Measurements from ENCODE around the gene NEU4.

NEU4 gene

DNA sequence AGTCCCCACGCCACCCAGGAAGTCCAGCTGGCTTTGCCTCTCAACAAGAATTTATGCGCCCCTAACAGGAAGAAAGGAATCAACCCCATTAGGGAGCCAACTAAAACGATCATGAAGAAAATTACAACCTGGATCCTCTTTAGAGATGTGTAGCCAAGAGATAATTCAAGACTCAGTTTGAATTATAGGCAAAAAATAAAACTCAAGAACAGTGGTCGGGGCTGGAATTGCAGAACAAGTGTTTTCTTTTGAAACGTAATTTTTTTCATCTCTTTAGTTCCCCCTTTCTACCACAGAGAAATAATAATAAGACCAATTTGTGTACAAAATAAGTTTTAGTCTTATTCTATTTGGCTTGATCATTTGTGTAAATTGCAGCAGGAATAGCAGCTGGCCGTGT is 27.3 kb downstream of the NEU4 start:
- DNase-seq = no peak

DNA sequence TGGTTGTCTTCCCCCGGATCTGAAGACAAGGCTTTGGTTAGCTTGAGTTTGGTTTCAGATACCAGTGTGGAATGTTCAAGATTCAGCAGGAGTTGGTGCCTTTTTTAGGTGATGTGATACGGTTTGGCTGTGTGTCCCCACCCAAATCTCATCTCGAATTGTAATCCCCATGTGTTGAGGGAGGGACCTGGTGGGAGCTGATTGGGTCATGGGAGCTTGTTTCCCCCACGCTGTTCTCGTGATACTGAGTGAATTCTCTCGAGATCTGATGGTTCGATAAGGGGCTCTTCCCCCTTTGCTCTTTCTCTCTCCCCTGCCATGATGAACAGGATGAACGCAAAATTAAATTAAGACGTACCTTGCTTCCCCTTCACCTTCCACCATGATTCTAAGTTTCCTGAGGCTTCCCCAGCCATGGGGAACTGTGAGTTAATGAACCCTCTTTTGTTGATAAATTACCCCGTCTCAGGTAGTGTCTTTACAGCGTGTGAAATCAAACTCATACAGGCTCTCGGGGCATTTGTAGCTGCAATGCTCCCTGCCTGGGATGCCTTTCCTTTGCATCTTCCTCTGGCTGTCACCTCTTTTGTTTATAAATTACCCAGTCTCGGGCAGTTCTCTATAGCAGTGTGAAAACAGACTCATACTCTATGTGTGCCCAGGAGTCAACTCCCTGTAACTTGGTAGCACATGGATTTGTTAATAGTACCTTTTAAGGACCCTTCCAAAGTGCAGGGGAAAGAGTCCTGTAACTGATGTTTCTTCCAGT is 28.4 kb downstream of the NEU4 start:
- no peak for DNase-seq

DNA sequence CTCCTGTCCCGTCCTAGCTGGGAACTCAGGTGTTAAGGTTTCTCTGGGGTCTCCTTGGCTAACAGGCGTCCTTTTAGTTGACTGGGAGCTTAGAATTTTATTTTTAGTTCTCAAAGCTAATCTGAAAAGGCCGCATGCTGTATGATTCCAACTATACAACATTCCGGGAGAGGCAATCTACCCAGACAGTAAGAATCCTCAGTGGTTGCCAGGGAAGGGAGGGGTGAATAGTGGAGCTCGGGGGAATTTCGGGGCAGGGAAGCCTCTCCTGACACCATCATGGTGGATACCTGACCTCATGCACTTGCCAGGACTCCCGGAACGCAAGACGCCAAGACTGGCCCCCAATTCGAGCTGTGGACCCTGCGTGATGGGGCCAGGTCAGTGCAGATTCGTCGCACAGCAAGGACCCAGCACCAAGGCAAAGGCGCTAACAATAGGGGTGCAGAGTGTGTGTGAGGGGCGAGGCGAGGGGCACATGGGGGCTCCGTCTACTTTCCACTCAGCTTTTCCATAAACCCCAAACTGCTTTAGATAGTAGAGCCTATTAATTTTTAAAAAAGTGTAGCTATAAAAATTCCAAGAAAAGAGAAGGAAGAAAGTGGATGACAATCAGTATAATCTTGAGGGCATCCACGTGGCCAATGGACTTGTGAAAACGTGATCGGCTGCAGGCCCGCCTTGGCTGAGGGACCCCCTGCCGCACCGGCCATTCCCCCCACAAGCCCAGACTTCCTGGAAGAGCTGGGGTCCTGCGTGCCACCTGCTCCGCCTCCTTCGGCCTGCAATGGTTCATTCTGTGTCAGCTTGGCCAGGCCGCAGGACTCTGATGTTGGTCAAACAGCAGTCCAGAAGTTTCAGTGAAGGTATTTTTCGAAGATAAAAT is 32.4 kb downstream of the NEU4 start:
- DNase-seq = no peak

DNA sequence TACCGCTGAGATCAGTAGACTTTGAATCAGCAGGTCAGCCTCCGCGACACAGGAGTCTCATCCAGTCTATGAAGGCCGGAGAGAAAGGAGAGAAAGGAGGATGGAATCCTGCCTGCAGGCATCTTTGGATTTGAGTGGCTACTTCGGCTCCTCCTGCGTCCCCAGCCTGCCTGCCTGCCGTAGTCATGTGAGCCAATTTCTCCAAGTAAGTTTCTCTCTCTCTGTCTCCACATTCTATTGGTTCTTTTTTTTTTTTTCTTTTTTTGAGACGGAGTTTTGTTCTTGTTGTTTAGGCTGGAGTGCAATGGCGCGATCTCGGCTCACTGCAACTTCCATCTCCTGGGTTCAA is 33.0 kb downstream of the NEU4 start:
- DNase-seq = no peak

DNA sequence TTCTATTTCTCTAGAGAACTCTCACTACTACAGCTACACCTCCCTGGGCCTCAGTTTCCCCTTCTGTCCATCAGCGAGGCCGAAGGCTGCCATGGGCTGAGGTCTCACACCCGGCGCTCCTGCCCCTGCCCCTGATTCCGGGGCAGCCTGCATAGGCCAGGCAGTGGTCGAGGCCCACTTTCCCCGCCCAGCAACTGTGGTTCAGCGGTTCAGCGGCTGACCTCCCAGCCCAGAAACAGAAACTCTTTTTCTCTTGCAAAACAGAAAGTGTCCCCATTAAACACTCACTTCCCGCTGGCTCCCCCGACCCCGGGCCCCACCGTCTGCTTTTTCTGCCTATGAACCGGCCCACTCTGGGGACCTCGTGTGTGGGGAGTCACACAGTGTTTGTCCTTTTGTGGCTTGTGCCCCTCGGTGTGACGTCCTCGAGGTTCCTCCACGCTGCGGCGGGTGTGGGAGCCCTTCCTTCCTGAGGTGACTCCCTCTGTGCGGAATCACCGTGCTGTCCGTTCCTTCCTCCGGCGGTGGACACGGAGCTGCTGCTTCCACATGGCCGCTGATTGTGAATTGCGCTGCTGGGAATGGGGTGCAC is 33.7 kb downstream of the NEU4 start:
- DNase-seq = peak; percentile 28

DNA sequence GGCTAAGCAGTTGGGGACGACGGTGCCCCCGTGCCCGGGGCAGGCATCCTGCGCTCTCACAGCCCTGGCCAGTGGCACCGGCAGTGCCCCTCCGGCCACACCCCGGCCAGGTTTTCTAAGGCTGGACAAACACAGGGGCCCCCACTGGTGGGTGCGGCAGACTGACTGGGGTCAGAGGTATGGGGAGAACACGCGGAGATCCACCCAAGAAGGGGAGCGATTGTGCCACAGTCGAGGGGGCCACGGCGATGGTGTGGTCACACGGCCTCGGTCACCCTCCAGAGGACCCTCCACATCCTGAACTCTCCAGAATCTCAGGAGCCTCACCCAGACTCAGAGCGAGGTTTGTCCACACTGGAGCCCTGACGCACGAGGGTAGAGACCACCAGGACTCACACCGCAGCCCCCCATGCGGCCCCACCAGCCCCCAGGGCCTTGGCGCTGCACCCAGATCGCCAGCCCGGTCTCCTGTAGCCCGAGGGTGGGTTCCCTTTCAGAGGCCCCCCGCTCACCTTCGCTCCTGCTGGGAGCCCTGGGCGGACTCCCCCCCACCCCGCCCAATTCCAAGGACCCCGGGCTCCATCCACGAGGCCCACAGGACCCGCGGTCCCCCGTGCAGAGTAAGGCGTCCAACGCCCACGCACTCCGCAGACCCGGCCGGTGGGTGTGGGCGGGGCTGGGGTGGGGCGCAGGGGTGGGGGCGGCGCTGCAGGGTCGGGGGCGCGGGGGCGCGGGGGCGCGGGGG is 34.5 kb downstream of the NEU4 start:
- DNase-seq = no peak

DNA sequence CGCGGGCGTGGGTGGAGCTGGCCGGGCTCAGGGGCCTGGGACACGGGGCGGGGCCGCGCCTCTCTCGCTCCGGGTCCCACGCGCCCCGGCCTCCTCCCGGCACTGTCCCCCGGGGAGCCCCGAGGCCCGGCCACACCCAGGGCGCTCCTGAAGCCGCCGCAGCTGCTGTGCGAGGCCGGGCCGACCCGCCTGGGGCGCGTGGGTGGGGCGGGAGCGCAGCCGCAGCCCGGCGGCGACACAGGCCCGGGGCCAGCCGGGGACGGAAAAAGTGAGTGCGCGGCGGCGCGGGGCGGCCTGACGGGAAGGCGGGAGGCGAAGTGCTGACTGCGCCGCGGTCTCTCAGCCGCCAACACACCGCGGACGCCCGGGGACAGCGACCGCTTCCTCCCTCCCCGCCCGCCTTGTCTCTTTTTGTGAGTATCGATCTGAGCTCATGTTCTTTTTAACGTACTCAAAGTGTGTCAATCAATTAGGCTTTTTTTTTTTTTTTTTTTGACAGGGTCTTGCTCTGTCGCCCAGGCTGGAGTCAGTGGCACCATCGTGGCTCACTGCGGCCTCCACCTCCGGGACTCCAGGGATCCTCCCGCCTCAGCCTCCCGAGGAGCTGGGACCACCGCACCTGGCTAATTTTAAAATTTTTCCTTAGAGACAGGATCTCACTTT is 35.2 kb downstream of the NEU4 start:
- peak; percentile 59 for DNase-seq

DNA sequence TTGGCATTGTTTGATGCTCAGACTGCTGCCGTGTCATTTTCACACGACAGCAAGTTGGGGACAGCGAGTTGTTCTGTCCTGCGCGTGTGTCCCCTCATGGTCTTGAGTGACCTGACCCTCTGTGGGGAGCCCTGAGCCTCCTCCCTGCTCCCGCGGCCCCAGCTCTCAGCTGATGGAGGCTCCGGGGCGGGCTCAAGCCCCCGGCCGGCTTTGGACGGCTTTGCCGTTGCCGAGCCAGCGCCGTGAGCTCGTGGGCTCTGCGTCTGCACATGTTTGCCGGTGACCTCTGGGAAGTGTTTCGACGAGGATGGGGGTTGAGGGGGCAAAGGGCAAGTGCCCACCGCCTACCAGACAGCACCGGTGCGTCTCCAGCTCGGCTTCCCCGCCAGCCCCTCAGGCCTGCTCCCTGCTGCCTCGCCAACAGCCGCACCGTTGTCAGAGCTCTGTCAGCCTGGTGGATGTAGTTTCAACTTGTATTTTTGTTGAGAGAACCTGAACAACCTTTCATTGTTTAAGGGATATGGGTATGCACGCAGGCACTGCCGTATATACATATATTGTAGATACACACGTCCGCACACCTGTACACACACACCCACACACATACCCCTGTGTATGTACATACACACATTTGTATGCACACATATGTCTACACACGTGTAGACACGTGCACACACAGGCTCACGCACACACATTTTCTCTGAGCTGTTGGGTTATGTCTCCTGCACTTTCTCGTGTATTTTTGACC is 36.0 kb downstream of the NEU4 start:
- no peak for DNase-seq

DNA sequence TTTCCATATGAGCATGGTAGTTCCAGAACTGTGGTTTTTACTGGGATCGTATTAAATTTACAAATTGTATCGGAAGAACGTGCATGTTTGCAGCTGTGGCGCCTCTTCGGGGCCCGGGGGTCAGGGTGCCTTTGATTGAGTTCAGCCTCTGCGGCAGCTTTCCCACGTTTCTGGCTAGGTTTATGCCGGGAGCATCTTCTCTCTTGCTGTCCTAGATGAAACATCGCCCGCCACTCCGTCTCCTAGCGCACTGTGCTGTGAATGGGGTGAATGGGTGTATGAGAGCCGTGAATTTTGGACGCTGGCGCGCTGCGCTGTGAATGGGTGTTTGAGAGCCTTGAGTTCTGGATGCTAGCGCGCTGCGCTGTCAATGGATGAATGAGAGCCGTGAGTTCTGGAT is 37.4 kb downstream of the NEU4 start:
- DNase-seq = no peak

DNA sequence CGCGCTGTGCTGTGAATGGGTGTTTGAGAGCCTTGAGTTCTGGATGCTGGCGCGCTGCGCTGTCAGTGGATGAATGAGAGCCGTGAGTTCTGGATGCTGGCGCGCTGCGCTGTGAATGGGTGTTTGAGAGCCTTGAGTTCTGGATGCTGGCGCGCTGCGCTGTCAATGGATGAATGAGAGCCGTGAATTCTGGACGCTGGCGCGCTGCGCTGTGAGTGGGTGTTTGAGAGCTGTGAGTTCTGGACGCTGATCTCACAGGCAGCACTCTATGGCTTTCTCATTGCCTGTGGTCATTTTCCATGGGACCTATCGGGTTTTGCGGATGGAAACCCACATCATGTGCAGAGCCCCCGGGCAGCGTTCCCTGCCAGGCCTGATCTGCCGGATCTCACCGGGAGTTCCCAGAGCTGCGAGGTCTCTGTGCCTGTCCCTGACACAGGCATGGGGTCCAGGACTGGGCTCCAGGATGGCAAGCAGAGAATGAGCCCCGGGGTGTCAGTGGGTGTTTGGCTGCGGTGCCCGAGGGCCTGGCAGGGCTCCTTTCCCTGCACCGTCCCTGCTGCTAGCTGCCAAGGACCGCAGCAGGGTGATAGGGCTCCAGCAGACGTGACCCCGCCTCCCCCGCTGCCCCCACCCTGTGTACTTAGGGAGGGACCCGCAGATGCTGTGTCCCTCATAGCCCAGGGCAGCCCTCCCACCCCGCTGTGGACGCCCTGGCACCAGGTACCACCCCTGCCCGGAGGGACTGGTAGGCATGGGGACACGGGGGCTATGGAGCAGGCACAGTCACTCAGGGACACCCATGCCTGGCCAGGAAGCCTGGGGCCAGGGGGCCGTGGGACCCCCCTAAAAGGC is 40.0 kb downstream of the NEU4 start:
- no peak for DNase-seq

DNA sequence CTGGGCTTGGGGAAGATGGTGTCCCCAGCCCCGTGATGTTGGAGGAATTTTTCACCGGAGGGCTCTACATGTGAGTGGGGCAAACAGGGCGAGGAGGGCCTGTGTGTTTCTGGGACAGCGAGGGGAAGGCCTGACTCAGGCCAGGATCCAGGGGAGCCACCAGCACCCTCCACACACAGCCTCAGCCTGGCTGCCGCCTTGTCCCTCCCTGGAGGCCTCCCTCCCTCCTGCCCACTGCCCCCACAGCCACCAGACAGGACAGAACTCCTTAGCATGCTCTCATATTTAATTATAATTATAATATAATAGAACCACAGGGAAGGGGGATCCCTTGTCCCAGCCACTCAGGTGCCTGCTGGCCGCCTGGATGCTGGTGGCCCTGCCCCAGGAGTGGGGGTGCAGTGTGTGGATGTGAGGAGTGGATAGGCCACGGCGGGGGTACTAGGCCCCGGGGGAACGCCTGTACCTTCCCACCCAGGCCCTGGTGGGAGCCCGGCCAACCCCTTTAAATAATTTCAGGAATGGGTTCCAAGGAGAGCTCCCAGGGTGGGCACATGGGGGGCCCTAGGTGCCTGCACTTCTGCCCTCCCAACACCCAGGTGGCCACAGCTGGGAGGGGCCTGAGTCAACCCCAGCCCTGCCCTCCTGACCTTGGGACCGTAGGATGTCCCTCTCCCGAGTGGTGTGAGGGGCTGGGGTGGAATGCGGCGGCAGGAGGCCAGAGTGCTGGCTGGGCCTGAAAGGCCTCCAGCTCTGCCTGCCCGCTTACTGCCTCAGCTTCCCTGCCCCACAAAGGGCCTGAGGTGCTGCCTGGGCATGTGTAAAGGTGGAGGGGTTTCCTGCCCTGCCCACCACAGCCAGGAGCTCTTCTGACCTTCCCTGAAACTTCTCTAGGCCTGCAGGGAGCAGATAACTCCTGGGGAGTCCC is 40.9 kb downstream of the NEU4 start:
- DNase-seq = no peak

DNA sequence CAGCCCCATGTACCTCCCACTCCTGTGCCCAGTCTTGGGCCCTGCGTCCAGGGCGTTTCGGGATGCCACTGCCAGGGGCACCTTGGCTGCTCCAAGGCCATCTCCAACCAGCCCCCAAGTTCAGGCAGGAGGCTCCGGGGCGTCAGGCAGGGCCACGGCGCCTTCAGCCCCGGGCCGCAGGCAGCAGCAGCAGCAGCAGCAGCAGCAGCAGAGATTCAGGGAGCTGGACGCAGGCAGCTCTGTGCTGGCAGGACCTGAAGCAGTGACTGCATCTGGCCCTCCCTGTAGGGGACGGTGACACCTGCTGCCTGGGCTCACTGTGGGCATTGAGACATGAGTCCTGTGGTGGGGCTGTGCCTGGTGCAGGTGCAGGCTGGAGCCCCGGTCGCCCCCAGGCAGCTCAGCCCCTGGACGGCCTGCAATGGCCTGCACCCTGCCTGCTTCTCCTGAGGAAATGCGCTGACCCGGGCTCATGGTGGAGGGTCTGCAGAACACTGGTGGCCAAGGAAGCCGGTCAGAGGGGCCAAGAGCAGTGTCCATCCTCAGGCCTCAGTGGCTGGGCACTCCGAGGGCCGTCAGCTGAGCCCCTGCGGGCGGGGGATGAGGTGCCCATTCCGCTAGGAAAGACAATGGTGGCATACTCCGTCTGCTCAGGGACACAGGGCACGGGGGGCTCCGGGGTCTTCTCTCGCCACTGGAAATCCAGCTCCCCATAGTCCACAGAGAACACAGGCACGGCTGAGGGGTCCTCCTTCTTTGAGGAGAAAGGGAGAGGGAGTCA is 41.7 kb downstream of the NEU4 start:
- DNase-seq = no peak

DNA sequence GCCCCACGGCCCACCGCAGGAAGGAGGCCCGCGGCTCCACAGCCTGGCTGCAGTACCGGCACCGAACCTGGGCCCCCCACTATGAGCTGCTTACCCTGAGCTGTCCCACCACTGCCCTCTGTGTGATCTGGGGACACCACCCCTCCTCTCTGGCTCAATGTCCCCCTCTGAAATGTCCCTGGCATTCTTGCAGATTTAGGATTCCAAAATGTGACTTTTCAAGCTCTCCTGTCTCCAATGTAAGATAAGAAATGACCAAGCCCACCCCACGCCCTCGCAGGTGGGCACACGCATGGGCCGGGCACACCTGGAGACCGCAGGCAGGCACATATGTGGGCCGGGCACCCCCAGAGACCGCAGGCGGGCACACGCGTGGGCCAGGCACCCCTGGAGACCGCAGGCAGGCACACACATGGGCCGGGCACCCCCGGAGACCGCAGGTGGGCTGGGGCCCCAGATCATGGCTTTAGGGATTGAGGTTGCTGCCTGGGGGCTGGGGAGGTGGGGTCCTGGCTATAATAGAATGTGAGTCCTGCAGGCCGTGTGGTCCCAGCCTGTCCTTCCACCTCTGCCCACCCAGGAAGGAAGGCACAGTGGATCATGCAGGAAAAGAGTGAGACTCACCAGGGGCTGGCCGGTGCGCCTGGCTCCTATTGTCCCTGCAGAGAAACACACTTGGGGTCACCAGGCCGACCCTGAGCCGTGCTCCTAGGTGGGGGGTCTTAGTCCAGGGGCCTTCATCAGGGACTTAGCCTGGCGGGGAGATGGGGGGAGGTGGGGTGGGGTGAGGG is 42.5 kb downstream of the NEU4 start:
- no peak for DNase-seq

DNA sequence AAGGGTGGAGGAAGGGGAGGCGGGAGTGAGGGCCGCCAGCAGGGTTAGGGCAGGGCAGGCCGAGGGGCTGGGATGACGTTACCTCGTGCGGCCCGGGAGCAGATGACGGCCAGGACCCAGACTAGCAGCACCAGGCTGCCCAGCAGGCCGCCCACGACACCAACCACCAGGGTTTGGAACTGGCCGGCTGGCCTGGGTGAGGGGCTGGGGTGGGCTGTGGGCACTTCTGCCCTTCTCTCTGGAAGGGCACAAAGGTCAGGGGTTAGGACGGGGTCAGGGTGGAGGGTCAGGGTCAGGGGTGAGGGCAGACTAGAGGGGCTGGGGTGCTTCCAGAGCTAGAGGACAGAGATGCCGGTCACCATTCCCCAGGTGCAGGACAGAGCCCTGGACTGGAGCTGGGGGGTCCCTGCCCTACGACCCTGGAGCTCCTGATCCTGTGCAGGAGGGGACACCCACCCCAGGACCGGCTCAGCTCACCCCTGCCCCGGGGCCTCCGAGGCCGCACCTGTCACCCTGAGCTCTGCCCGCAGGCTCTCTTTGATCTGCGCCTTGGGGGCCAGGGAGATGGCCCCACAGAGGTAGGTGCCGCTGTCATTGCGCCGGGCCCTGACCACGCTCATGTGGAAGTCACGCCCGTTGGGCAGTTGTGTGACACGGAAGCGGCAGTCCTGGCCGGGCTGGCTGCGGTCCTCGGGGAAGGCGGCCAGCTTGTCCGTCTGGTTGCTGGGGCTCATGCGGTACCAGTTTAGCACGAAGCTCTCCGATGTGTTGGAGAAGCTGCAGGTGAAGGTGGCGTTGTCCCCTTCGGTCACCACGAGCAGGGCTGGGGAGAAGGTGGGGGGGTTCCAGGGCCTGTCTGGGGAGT is 43.4 kb downstream of the NEU4 start:
- no peak for DNase-seq

DNA sequence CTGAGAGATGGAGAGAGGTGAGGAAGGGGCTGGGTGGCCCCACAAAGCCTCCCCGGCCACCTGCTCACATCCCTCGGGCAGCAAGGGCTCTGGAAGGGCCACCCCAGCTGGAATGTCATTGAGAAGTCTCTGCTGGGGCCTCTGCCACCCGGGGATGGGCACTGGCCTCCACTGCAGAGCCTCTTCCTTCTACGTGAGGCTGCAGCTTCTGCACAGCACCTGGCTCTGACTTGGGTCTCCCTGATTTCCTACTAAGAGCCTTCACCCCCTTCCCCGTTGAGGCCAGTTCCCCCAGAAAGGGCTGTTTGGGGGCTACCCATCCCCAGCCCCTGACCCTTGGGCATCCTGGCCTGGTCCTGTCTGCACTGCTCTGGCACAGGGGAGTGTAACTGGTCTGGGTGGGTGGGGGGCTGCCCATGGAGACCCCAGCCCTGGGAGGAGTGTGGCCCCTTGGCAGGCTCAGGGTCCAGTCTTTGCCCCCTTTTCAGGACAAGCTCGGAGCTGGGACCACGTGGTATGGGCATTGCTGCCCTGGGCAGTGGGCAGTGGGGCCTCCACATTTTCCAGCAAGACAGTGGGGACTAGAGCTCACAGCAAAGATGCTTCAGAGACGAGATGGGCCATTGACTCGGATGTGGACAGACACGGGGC is 44.1 kb downstream of the NEU4 start:
- no peak for DNase-seq

DNA sequence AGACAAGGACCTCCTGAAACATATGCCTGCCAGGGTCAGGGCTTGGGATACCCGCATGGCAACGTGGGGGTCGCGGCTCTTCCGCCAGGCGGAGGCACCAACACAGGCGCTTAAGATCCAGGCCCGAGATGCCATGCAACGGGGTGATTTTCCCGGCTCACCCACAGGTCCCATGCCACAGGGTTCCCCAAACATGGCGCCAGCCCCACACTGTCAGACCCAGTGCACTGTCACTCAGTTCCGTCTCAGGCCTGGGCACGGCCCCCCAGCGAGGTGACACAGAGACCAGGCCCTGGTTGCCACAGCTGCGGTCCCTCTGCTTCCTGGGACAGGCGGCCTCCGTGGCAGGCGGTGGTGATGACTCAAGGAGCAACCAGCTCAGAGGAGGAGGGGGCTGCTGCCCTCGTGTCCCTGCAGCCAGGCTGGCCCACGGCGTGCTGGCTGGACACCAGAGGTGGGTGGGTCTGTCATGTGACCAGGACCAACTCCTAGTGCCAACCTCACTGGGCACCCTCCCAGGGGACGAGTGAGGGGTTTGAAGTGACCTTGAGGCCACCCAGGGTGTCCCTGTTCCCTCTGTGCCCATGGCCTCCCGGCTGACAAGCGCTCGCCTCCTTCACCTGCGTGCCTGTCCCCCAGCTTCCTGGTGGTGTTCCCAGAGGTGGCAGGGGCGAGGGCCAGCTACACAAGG is 44.8 kb downstream of the NEU4 start:
- no peak for DNase-seq

Data from activated effector memory CD4-positive, alpha-beta T cell treated with Interleukin-2 at 50 U/mL for 16 hours (primary cell).